ENCODE measurements around the gene MED25.

Gene MED25

GRCh38 chr19:49817964-49818648 lies at the start of gene MED25:
TSS of gene MED25 (plus strand) at chr19:49818289. CDS start at chr19:49818342, 53 bp downstream.
- DNase-seq, result peak; percentile 90 to 91

GRCh38 chr19:49770529-49770928 lies 47.6 kb upstream of the MED25 start:
- DNase-seq, result no peak

GRCh38 chr19:49771674-49772139 lies 46.4 kb upstream of the MED25 start:
- peak in 1 of 2 donors; percentile 8 for DNase-seq

GRCh38 chr19:49772850-49773432 lies 45.1 kb upstream of the MED25 start:
- no peak for DNase-seq

GRCh38 chr19:49773663-49774350 lies 44.3 kb upstream of the MED25 start:
- no peak for DNase-seq

- no peak for DNase-seq
These were observed 43.1 kb upstream of the MED25 start for GRCh38 chr19:49774969-49775368.

GRCh38 chr19:49775742-49776370 lies 42.2 kb upstream of the MED25 start:
- DNase-seq, result no peak

- no peak for DNase-seq
These were observed 41.7 kb upstream of the MED25 start for GRCh38 chr19:49776371-49776764.

GRCh38 chr19:49779731-49780555 lies 38.1 kb upstream of the MED25 start:
- DNase-seq, result peak in 1 of 2 donors; percentile 29

- no peak for DNase-seq
These were observed 37.2 kb upstream of the MED25 start for GRCh38 chr19:49780861-49781260.

GRCh38 chr19:49781394-49781793 lies 36.7 kb upstream of the MED25 start:
- no peak for DNase-seq

- DNase-seq, result no peak
These were observed 35.6 kb upstream of the MED25 start for GRCh38 chr19:49782515-49782914.

GRCh38 chr19:49786376-49786820 lies 31.7 kb upstream of the MED25 start:
- no peak for DNase-seq

- no peak for DNase-seq
These were observed 30.3 kb upstream of the MED25 start for GRCh38 chr19:49787746-49788145.

- DNase-seq, result no peak
These were observed 29.2 kb upstream of the MED25 start for GRCh38 chr19:49788857-49789256.

- no peak for DNase-seq
These were observed 27.2 kb upstream of the MED25 start for GRCh38 chr19:49790866-49791265.

- no peak for DNase-seq
These were observed 26.2 kb upstream of the MED25 start for GRCh38 chr19:49791776-49792445.

GRCh38 chr19:49792829-49793560 lies 25.1 kb upstream of the MED25 start:
- DNase-seq, result no peak

- no peak for DNase-seq
These were observed 24.6 kb upstream of the MED25 start for GRCh38 chr19:49793561-49793840.

- DNase-seq, result no peak
These were observed 22.5 kb upstream of the MED25 start for GRCh38 chr19:49795615-49796014.

GRCh38 chr19:49798574-49798973 lies 19.5 kb upstream of the MED25 start:
- no peak for DNase-seq
